Retina (tissue), 1 donor: ENCODE results near the gene RECQL.
"Not testable (repeated sequence)": the region's sequence is repeated elsewhere in the genome, so short reads cannot be mapped to it uniquely, and the experiment has no call there.

ENCODE experiments used
- DNase-seq: peaks from one replicate; pipeline ENCODE4 v3.0.0-alpha.2; 2016

The RECQL gene

GRCh38 chr12:21502164-21502496 is 695 bp upstream of the RECQL start:
- DNase-seq, result no peak

GRCh38 chr12:21500786-21501257 is 613 bp downstream of the RECQL start:
- DNase-seq, result no peak

- DNase-seq, result no peak
Measured at GRCh38 chr12:21499765-21500164, 1.7 kb downstream of the RECQL start.

GRCh38 chr12:21485998-21486397 is 15.4 kb downstream of the RECQL start:
- DNase-seq, result no peak

- no peak for DNase-seq
Measured at GRCh38 chr12:21483531-21483930, 17.9 kb downstream of the RECQL start.

- DNase-seq, result no peak
Measured at GRCh38 chr12:21478756-21479455, 22.5 kb downstream of the RECQL start.

GRCh38 chr12:21476949-21477348 is 24.5 kb downstream of the RECQL start:
- no peak for DNase-seq

GRCh38 chr12:21475552-21475951 is 25.9 kb downstream of the RECQL start:
- no peak for DNase-seq

GRCh38 chr12:21472197-21472823 is 29.1 kb downstream of the RECQL start:
- no peak for DNase-seq

GRCh38 chr12:21471294-21471693 is 30.1 kb downstream of the RECQL start:
- DNase-seq, result no peak

- not testable (repeated sequence) for DNase-seq
Measured at GRCh38 chr12:21467334-21467733, 34.1 kb downstream of the RECQL start.

- no peak for DNase-seq
Measured at GRCh38 chr12:21459474-21459873, 42.0 kb downstream of the RECQL start.

- DNase-seq, result no peak
Measured at GRCh38 chr12:21456291-21456780, 45.1 kb downstream of the RECQL start.

GRCh38 chr12:21453312-21453852 is 48.1 kb downstream of the RECQL start:
- no peak for DNase-seq

GRCh38 chr12:21451529-21451928 is 49.9 kb downstream of the RECQL start:
- DNase-seq, result no peak

GRCh38 chr12:21444193-21445146 is 57.0 kb downstream of the RECQL start:
- no peak for DNase-seq

GRCh38 chr12:21439347-21439746 is 62.1 kb downstream of the RECQL start:
- no peak for DNase-seq

GRCh38 chr12:21438643-21439042 is 62.8 kb downstream of the RECQL start:
- no peak for DNase-seq

- DNase-seq, result no peak
Measured at GRCh38 chr12:21434699-21435098, 66.7 kb downstream of the RECQL start.

- DNase-seq, result no peak
Measured at GRCh38 chr12:21433525-21433924, 67.9 kb downstream of the RECQL start.

GRCh38 chr12:21429994-21430393 is 71.4 kb downstream of the RECQL start:
- DNase-seq, result no peak

- DNase-seq, result no peak
Measured at GRCh38 chr12:21428241-21428640, 73.2 kb downstream of the RECQL start.
